ENCODE measurements around the gene LDB2.

Gene LDB2

DNA sequence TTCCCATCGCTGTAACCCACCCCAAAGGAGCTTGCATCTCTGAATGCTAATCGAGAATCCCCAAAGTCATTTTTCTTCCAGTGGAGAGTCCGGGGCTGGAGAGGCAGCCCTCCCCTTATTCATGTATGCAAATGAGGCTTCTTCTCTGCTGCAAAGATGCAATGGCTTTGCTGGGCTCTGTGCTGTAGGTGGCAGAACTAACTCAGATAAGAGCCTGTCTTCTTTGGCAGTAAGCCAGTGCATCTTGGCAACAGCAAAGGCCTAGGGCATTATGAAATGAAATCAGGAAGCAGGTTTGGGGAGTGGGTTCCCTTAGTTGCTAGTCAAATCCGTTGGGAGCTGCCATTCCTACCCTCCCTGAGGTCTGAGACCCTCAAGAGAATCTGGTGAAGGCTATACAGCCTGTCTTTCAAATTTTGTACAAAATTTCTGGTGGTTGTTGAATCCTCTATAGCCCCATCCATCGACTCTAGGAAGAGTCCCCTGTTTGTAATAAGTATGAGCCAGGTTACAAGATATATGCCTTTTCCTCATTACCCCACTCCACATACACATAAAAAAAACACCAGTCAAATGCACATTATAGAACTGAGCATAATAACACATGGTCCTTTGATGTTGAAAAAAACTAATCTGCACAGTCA is 381.5 kb downstream of the LDB2 start:
- no peak for DNase-seq (ENCODE audit: extremely low spot score)
- ChIA-PET POLR2A (no interaction called here), CTCF (no interaction called here)
- TF ChIP-seq SP1 (IDR thresholded peaks at IDR 0.05) (no peak), CTBP1 (IDR thresholded peaks at IDR 0.05; ENCODE audit: borderline replicate concordance) (no peak), LEF1 (IDR thresholded peaks at IDR 0.05; ENCODE audit: borderline replicate concordance) (no peak), FOXA1 (IDR thresholded peaks at IDR 0.05) (no peak), HDGF (IDR thresholded peaks at IDR 0.05; ENCODE audit: borderline replicate concordance) (no peak), NFRKB (IDR thresholded peaks at IDR 0.05) (no peak), TARDBP (IDR thresholded peaks at IDR 0.05) (no peak), SUZ12 (IDR thresholded peaks at IDR 0.05) (no peak), L3MBTL2 (conservative IDR thresholded peaks at IDR 0.05) (no peak), BHLHE40 (IDR thresholded peaks at IDR 0.05; ENCODE audit: borderline replicate concordance) (no peak)
- TF ChIP-seq, protein P1, sequence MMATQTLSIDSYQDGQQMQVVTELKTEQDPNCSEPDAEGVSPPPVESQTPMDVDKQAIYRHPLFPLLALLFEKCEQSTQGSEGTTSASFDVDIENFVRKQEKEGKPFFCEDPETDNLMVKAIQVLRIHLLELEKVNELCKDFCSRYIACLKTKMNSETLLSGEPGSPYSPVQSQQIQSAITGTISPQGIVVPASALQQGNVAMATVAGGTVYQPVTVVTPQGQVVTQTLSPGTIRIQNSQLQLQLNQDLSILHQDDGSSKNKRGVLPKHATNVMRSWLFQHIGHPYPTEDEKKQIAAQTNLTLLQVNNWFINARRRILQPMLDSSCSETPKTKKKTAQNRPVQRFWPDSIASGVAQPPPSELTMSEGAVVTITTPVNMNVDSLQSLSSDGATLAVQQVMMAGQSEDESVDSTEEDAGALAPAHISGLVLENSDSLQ (IDR thresholded peaks at IDR 0.05): no peak

DNA sequence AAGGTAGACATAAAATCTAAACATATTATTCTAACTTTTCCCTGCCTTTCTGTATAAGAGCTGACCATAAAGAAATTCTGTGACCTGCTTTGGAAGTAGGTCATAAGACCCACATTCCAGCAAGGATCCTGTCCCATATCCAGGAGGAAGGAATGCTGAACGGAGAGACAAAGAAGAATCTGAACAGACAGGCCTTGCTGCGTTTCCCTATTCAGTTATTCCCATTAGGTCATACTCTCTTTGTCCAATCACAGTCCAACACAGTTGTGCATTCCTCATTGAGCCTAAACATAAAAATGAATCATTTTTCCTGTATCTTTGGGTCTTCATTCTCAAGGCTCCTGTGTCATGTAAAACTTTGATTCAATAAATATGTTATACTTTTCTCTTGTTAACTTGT is 384.6 kb downstream of the LDB2 start:
- ChIA-PET CTCF (no interaction called here), POLR2A (no interaction called here)
- no peak for DNase-seq (ENCODE audit: extremely low spot score)
- TF ChIP-seq BHLHE40 (IDR thresholded peaks at IDR 0.05; ENCODE audit: borderline replicate concordance) (no peak), NFRKB (IDR thresholded peaks at IDR 0.05) (no peak), CTBP1 (IDR thresholded peaks at IDR 0.05; ENCODE audit: borderline replicate concordance) (no peak)
- TF ChIP-seq, protein P1 (IDR thresholded peaks at IDR 0.05): no peak

DNA sequence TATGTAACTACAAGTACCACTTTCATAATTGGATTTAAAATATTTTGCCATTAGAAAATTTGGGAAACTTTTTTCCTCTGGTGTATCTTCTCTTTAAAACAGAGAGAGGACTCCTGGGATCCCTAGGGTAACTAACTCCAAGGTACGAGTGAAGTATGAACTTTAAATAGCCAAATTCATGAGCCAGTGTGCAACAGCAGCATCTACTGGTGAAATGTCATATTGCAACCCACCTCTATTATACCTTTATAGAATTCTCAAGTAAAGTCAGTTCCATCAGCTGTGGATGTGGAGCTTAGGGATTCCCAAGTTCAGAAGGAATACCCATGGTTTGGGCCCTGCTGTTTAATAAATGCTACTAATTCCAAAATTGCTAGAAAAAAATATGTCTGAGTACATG is 389.5 kb downstream of the LDB2 start:
- DNase-seq (ENCODE audit: extremely low spot score): no peak
- TF ChIP-seq FOXK2 (IDR thresholded peaks at IDR 0.05) (no peak), HDGF (IDR thresholded peaks at IDR 0.05; ENCODE audit: borderline replicate concordance) (no peak), TARDBP (IDR thresholded peaks at IDR 0.05) (no peak), BHLHE40 (IDR thresholded peaks at IDR 0.05; ENCODE audit: borderline replicate concordance) (no peak), CTBP1 (IDR thresholded peaks at IDR 0.05; ENCODE audit: borderline replicate concordance) (no peak), FOXM1 (IDR thresholded peaks at IDR 0.05; ENCODE audit: borderline replicate concordance) (no peak), SUZ12 (IDR thresholded peaks at IDR 0.05) (no peak), LEF1 (IDR thresholded peaks at IDR 0.05; ENCODE audit: borderline replicate concordance) (no peak), FOXA1 (IDR thresholded peaks at IDR 0.05) (no peak), L3MBTL2 (conservative IDR thresholded peaks at IDR 0.05) (no peak), ARNT (IDR thresholded peaks at IDR 0.05) (no peak), SP1 (IDR thresholded peaks at IDR 0.05) (no peak), NFRKB (IDR thresholded peaks at IDR 0.05) (no peak), ZNF384 (IDR thresholded peaks at IDR 0.05) (no peak), ELF4 (IDR thresholded peaks at IDR 0.05) (no peak)
- TF ChIP-seq, protein P1 (IDR thresholded peaks at IDR 0.05): no peak
- POLR2A ChIA-PET: no interaction called here
- CTCF ChIA-PET: no interaction called here

DNA sequence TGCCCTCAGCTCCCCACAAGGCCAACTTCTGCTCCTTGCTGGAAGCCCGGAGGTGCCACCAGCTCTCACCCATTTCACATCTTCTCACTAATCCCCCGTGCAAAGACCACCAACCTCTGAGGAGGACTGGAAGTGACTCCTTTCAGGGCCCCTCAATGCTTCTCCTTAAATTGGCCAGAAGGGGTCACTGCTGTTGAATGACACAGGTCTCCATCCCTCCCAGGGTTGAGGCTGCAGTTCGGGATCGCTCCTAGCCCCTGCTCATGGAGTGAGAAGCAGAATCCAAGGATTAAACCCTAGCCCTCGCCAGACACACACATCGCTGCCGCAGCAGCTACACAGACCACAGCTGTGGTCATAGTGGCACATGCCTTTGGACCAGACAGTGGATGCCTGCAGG is 392.7 kb downstream of the LDB2 start:
- DNase-seq (ENCODE audit: extremely low spot score): peak; percentile 23
- TF ChIP-seq, protein P1 (IDR thresholded peaks at IDR 0.05): no peak
- no peak for TF ChIP-seq NFRKB (IDR thresholded peaks at IDR 0.05)
- ChIA-PET POLR2A (no interaction called here), CTCF (no interaction called here)

DNA sequence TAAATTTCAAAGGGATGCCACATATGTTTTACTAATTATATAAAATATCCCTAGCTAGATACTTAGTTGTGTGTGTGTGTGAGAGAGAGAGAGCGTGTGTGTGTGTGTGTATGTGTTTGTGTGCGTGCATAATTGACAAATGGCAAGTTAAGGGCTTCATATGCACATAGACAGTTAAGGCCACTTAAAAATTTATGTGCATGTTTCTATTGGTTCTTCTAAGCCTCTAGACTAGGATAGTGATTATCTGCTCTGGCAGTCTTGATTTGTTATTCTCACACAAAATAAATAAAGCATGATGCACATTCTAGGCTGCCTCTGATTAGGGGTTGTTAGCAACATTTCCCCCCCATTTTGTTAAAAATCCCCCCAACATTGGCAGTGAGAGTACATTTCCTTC is 393.2 kb downstream of the LDB2 start:
- ChIA-PET CTCF (no interaction called here), POLR2A (no interaction called here)
- no peak for TF ChIP-seq L3MBTL2 (conservative IDR thresholded peaks at IDR 0.05)
- TF ChIP-seq SUZ12 (IDR thresholded peaks at IDR 0.05): no peak
- no peak for TF ChIP-seq NFRKB (IDR thresholded peaks at IDR 0.05)
- TF ChIP-seq FOXM1 (IDR thresholded peaks at IDR 0.05; ENCODE audit: borderline replicate concordance): no peak
- TF ChIP-seq, protein P1 (IDR thresholded peaks at IDR 0.05): no peak
- no peak for TF ChIP-seq LEF1 (IDR thresholded peaks at IDR 0.05; ENCODE audit: borderline replicate concordance)
- no peak for DNase-seq (ENCODE audit: extremely low spot score)

DNA sequence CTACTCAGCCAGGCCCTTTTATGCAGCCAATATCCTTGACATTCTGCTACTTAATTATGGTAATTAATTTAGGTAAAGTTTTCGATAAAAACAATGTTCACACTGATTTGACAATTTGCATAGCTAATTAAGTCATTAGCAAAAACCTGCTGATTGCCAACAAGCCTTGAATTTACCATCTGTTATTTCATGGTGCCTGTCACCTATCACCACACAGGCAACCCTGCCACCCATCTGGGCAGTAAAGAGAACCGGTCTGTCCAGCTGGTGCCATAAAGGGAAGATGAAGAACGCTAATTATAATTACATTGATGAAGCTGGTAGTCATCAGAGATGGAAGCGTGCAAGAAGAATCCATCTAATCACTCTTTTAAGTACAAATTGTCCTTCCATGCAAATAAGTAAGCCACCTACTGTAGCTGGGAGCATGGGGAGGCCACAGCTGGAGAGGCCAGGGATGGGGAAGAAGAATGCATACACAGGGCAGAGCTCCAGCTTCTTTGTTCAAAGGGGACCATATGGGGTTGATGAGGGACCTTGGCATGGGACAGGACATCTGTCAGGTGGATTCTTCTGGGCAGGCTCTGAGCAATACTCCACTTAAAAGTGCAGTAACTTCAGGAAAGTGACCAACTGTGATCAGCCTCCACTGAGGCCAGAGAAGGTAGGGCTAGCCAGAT is 394.9 kb downstream of the LDB2 start:
- TF ChIP-seq CTBP1 (IDR thresholded peaks at IDR 0.05; ENCODE audit: borderline replicate concordance) (no peak), LEF1 (IDR thresholded peaks at IDR 0.05; ENCODE audit: borderline replicate concordance) (no peak), TARDBP (IDR thresholded peaks at IDR 0.05) (no peak), NFRKB (IDR thresholded peaks at IDR 0.05) (no peak), SUZ12 (IDR thresholded peaks at IDR 0.05) (no peak), ELF4 (IDR thresholded peaks at IDR 0.05) (no peak), ARNT (IDR thresholded peaks at IDR 0.05) (no peak), FOXK2 (IDR thresholded peaks at IDR 0.05) (no peak), SP1 (IDR thresholded peaks at IDR 0.05) (no peak), ZNF384 (IDR thresholded peaks at IDR 0.05) (no peak), HDGF (IDR thresholded peaks at IDR 0.05; ENCODE audit: borderline replicate concordance) (no peak)
- TF ChIP-seq, protein P1 (IDR thresholded peaks at IDR 0.05): no peak
- no peak for DNase-seq (ENCODE audit: extremely low spot score)
- ChIA-PET POLR2A (no interaction called here), CTCF (no interaction called here)
